Endodermal cell (in vitro differentiated cells): ENCODE measurements around the gene PTGR3. TPM values are rescaled to one million over a fixed set of nuclear protein-coding genes. Genes with fewer than 3 reads are reported as not detected.

Source experiments
- DNase-seq: peaks from one replicate; pipeline ENCODE4 v3.0.0-alpha.2; 2017
- H3K27ac ChIP-seq: 2 replicates; pipeline ENCODE4 v1.5.1; 2013; ENCODE audit warnings: mild to moderate bottlenecking, low read depth, low read length, moderate library complexity
- H3K27me3 ChIP-seq: 2 replicates; pipeline ENCODE4 v1.6.1; 2013; ENCODE audit warnings: mild to moderate bottlenecking, low read length, moderate library complexity; ENCODE audit not compliant: insufficient read depth, control insufficient read depth, poor library complexity, severe bottlenecking
- H3K36me3 ChIP-seq: 2 replicates; pipeline ENCODE4 v1.7.0; 2013; ENCODE audit warnings: mild to moderate bottlenecking, low read length, moderate library complexity; ENCODE audit not compliant: control insufficient read depth, insufficient read depth
- H3K4me1 ChIP-seq: one replicate; pipeline ENCODE4 v1.7.0; 2013; ENCODE audit warnings: low read length; ENCODE audit not compliant: control insufficient read depth, insufficient read depth
- H3K4me3 ChIP-seq: 2 replicates; pipeline ENCODE4 v1.5.1; 2013; ENCODE audit warnings: mild to moderate bottlenecking, low read length, moderate library complexity
- H3K9ac ChIP-seq: 2 replicates; pipeline ENCODE4 v1.6.1; 2013; ENCODE audit warnings: mild to moderate bottlenecking, low read length, moderate library complexity; ENCODE audit not compliant: poor library complexity, severe bottlenecking; ENCODE audit errors: extremely low read depth
- H3K9me3 ChIP-seq: 2 replicates; pipeline ENCODE4 v1.6.1; 2013; ENCODE audit warnings: mild to moderate bottlenecking, low read length, moderate library complexity; ENCODE audit not compliant: control insufficient read depth
- H3K27ac Mint-ChIP-seq: 2 replicates; pipeline ENCODE4 v1.8.0; 2020; ENCODE audit warnings: mixed read lengths
- H3K27me3 Mint-ChIP-seq: 2 replicates; pipeline ENCODE4 v1.8.0; 2021; ENCODE audit warnings: mild to moderate bottlenecking, mixed read lengths; ENCODE audit not compliant: insufficient read depth
- H3K36me3 Mint-ChIP-seq: 2 replicates; pipeline ENCODE4 v1.8.0; 2020; ENCODE audit warnings: low read depth, mixed read lengths
- H3K4me1 Mint-ChIP-seq: 2 replicates; pipeline ENCODE4 v1.8.0; 2020; ENCODE audit warnings: mixed read lengths
- H3K4me3 Mint-ChIP-seq: 2 replicates; pipeline ENCODE4 v1.8.0; 2020; ENCODE audit warnings: mild to moderate bottlenecking, moderate library complexity, mixed read lengths
- H3K9me3 Mint-ChIP-seq: 2 replicates; pipeline ENCODE4 v1.8.0; 2020; ENCODE audit warnings: mild to moderate bottlenecking, mixed read lengths
- CTCF ChIP-seq: fragments of 200-600 bp; sonication (generic); conservative IDR thresholded peaks from 2 replicates; pipeline ENCODE4 v1.5.0; 2021; ENCODE audit warnings: antibody characterized with exemption, mild to moderate bottlenecking
- WGBS, 2 experiments: methylation state at CpG; one replicate each; pipeline versions ENCODE4 v1.1.5 to v1.1.7; 2013; ENCODE audit warnings: missing lambda C conversion rate in 2 of 2, mixed read lengths in 1 of 2; ENCODE audit not compliant: insufficient coverage in 1 of 2, insufficient read length in 1 of 2; 5-methylcytosine and 5-hydroxymethylcytosine counted together
- total RNA-seq, 2 donors: library from RNA; stranded (reverse); fragmentation: NEBNext Ultra II Directional in 1 of 2; extraction: Animal tissue kit (Norgen Biotek cat#: 25700) in 1 of 2; gene quantifications; 2 replicates in 1 of 2; 3 replicates in 1 of 2; pipeline ENCODE4 v1.2.1, GENCODE V29; 2021

Gene PTGR3
- total RNA-seq, 2 donors from 2014 or later: 12.2 to 13.3 TPM

- no peak for DNase-seq
- Histone ChIP-seq H3K9me3 (no peaks in the 10 kb centered on the region), H3K4me3 (no peak overlapping the region), H3K27ac (no peak overlapping the region), H3K9ac (no peak overlapping the region), H3K4me1 (peaks cover 7% of the 10 kb centered on the region), H3K36me3 (no peaks in the 10 kb centered on the region), H3K27me3 (no peaks in the 10 kb centered on the region)
- Mint-ChIP-seq H3K9me3 (no peaks in the 10 kb centered on the region), H3K36me3 (no peaks in the 10 kb centered on the region), H3K4me3 (no peak overlapping the region), H3K27ac (no peak overlapping the region), H3K4me1 (peaks cover 21% of the 10 kb centered on the region), H3K27me3 (no peaks in the 10 kb centered on the region)
- no peak for TF ChIP-seq CTCF
- WGBS, 2 experiments: 88% methylated on average over 10 of the region's 10 CpGs; no CpG with 5 or more reads in 1 of the 2 experiments
Measured at GRCh38 chr18:75222407-75222806, 13.5 kb upstream of the PTGR3 start.

GRCh38 chr18:75221897-75222296 is 13.0 kb upstream of the PTGR3 start:
- Histone ChIP-seq H3K36me3 (no peaks in the 10 kb centered on the region), H3K4me1 (peaks cover 6% of the 10 kb centered on the region), H3K9ac (no peak overlapping the region), H3K4me3 (no peak overlapping the region), H3K9me3 (no peaks in the 10 kb centered on the region), H3K27me3 (no peaks in the 10 kb centered on the region), H3K27ac (no peak overlapping the region)
- no peaks in the 10 kb centered on the region for H3K36me3 Mint-ChIP-seq
- no peak for DNase-seq
- WGBS, 2 experiments: 92 to 97% methylated on average over 7 of the region's 7 CpGs
- H3K27me3 Mint-ChIP-seq: no peaks in the 10 kb centered on the region
- H3K27ac Mint-ChIP-seq: no peak overlapping the region
- no peaks in the 10 kb centered on the region for H3K9me3 Mint-ChIP-seq
- no peak overlapping the region for H3K4me3 Mint-ChIP-seq
- TF ChIP-seq CTCF: no peak
- H3K4me1 Mint-ChIP-seq: peaks cover 17% of the 10 kb centered on the region

- no peaks in the 10 kb centered on the region for H3K27me3 ChIP-seq
- no peak for DNase-seq
- H3K27me3 Mint-ChIP-seq: no peaks in the 10 kb centered on the region
- no peaks in the 10 kb centered on the region for H3K36me3 ChIP-seq
- H3K27ac Mint-ChIP-seq: no peak overlapping the region
- no peaks in the 10 kb centered on the region for H3K9me3 Mint-ChIP-seq
- no peak overlapping the region for H3K4me3 Mint-ChIP-seq
- no peak overlapping the region for H3K9ac ChIP-seq
- H3K4me1 Mint-ChIP-seq: peaks cover 13% of the 10 kb centered on the region
- no peak overlapping the region for H3K4me3 ChIP-seq
- no peaks in the 10 kb centered on the region for H3K9me3 ChIP-seq
- no peak for TF ChIP-seq CTCF
- no peak overlapping the region for H3K27ac ChIP-seq
- H3K4me1 ChIP-seq: peaks cover 1% of the 10 kb centered on the region
- WGBS, 2 experiments: 91 to 100% methylated on average over 1 of the region's 1 CpG
- H3K36me3 Mint-ChIP-seq: no peaks in the 10 kb centered on the region
Measured at GRCh38 chr18:75221397-75221796, 12.5 kb upstream of the PTGR3 start.
